Neural cell (in vitro differentiated cells): Measurements from ENCODE around the gene RPP38.

Source experiments
- CTCF ChIP-seq: fragments of 450-650 bp; IDR thresholded peaks from 2 replicates; pipeline ENCODE4 v1.5.1; 2014; ENCODE audit warnings: antibody characterized with exemption, mild to moderate bottlenecking, moderate library complexity; ENCODE audit not compliant: poor library complexity, severe bottlenecking
- EP300 ChIP-seq: fragments of 450-650 bp; conservative IDR thresholded peaks from 2 replicates; pipeline ENCODE4 v1.6.1; 2014; ENCODE audit warnings: antibody characterized with exemption, mild to moderate bottlenecking, moderate library complexity; ENCODE audit not compliant: poor library complexity, severe bottlenecking
- EZH2 ChIP-seq: fragments of 200-600, 300-800 bp; shearing (Covaris generic), sonication (generic); IDR thresholded peaks from 2 replicates; pipeline ENCODE4 v1.6.1; 2014; ENCODE audit warnings: antibody characterized with exemption, low read length, borderline replicate concordance, mild to moderate bottlenecking; ENCODE audit not compliant: insufficient read depth, poor library complexity, severe bottlenecking
- POLR2AphosphoS5 ChIP-seq: IDR thresholded peaks from 2 replicates; pipeline ENCODE4 v1.6.1; 2012
- REST ChIP-seq: IDR thresholded peaks from 2 replicates; pipeline ENCODE4 v1.6.1; 2012; ENCODE audit warnings: borderline replicate concordance
- SMC3 ChIP-seq: fragments of 450-650 bp; conservative IDR thresholded peaks from 2 replicates; pipeline ENCODE4 v1.6.1; 2014; ENCODE audit warnings: antibody characterized with exemption, mild to moderate bottlenecking, moderate library complexity; ENCODE audit not compliant: poor library complexity

- no peak for TF ChIP-seq CTCF
- no peak for TF ChIP-seq EP300
- no peak for TF ChIP-seq EZH2
- no peak for TF ChIP-seq POLR2AphosphoS5
- no peak for TF ChIP-seq SMC3
- no peak for TF ChIP-seq REST
Measured at GRCh38 chr10:15131330-15131729, 34.2 kb downstream of the RPP38 start.
